H1 (cell line): ENCODE measurements around the gene DYNC2I2.

Experiments
- ASH2L ChIP-seq: fragments of 200-600, 300-600 bp; sonication (generic); IDR thresholded peaks from one replicate; pipeline ENCODE4 v1.7.1; 2017; ENCODE audit warnings: low read length
- CEBPB ChIP-seq: IDR thresholded peaks from 2 replicates; pipeline ENCODE4 v1.6.1; 2012; ENCODE audit warnings: low read depth, low read length
- CTCF ChIP-seq, 3 experiments: IDR thresholded peaks; 1 replicate in 2 of 3; 2 replicates in 1 of 3; pipeline versions ENCODE4 v1.5.1 to v1.6.1; 2011; ENCODE audit warnings: low read length in 3 of 3, mild to moderate bottlenecking in 3 of 3, inconsistent platforms in 2 of 3, low read depth in 1 of 3, moderate library complexity in 1 of 3; ENCODE audit not compliant: insufficient read depth in 1 of 3; ENCODE audit errors: control extremely low read depth in 1 of 3
- HDAC2 ChIP-seq, 2 experiments: fragments of 300-600 bp in 1 of 2; sonication (generic) in 1 of 2; IDR thresholded peaks; 2 replicates each; pipeline ENCODE4 v1.6.1; 2011 to 2012; ENCODE audit warnings: low read depth in 2 of 2, low read length in 2 of 2, mild to moderate bottlenecking in 2 of 2, moderate library complexity in 2 of 2, borderline replicate concordance in 1 of 2, inconsistent platforms in 1 of 2
- MAFK ChIP-seq: IDR thresholded peaks from 2 replicates; pipeline ENCODE4 v1.6.1; 2012; ENCODE audit warnings: low read depth, mild to moderate bottlenecking, improper control_type of control experiment, low read length
- NANOG ChIP-seq: IDR thresholded peaks from 2 replicates; pipeline ENCODE4 v1.6.1; 2011; ENCODE audit warnings: low read length, low read depth, mild to moderate bottlenecking, inconsistent platforms; ENCODE audit not compliant: insufficient read depth, poor library complexity, severe bottlenecking
- SP2 ChIP-seq: IDR thresholded peaks from 2 replicates; pipeline ENCODE4 v1.6.1; 2012; ENCODE audit warnings: mild to moderate bottlenecking, low read length, inconsistent platforms
- TAF1 ChIP-seq: IDR thresholded peaks from 2 replicates; pipeline ENCODE4 v1.6.1; 2011; ENCODE audit warnings: mild to moderate bottlenecking, low read depth, low read length

- TF ChIP-seq HDAC2 (IDR thresholded peaks at IDR 0.05; ENCODE audit: borderline replicate concordance in 1 of 2, low read depth in 2 of 2, low read length in 2 of 2), result no peak
- no peak for TF ChIP-seq ASH2L
- TF ChIP-seq CTCF (IDR thresholded peaks at IDR 0.05; ENCODE audit: control extremely low read depth in 1 of 3, insufficient read depth in 1 of 3, low read depth in 1 of 3, low read length in 3 of 3), result peak in 2 of 3 experiments; percentile 59 to 68; a peak in 3 of 4 replicates
- no peak for TF ChIP-seq MAFK
- TF ChIP-seq TAF1, result no peak
- TF ChIP-seq CEBPB, result no peak
- no peak for TF ChIP-seq SP2
- TF ChIP-seq NANOG, result no peak
These were observed 21.2 kb downstream of the DYNC2I2 start for GRCh38 chr9:128635266-128636023.
